HEK293 (cell line): ENCODE measurements around the gene TBX6.

Source experiments
- BCL11B ChIP-seq: fragments of 450-650 bp; formaldehyde crosslinking; IDR thresholded peaks from 2 replicates; pipeline ENCODE4 v1.5.1; 2016; ENCODE audit warnings: low read depth, missing biosample characterization, missing genetic modification characterization
- KLF17 ChIP-seq: fragments of 450-650 bp; formaldehyde crosslinking; IDR thresholded peaks from 2 replicates; pipeline ENCODE4 v1.5.1; 2016; ENCODE audit warnings: missing biosample characterization, missing genetic modification characterization
- OVOL3 ChIP-seq: fragments of 450-650 bp; formaldehyde crosslinking; IDR thresholded peaks from 2 replicates; pipeline ENCODE4 v1.5.1; 2016; ENCODE audit warnings: missing biosample characterization, missing genetic modification characterization
- WT1 ChIP-seq: fragments of 450-650 bp; formaldehyde crosslinking; IDR thresholded peaks from 2 replicates; pipeline ENCODE4 v1.5.1; 2016; ENCODE audit warnings: missing biosample characterization, missing genetic modification characterization
- ZBTB10 ChIP-seq: fragments of 450-650 bp; formaldehyde crosslinking; IDR thresholded peaks from 2 replicates; pipeline ENCODE4 v1.5.1; 2016; ENCODE audit warnings: missing biosample characterization, missing genetic modification characterization
- ZNF114 ChIP-seq: fragments of 450-650 bp; formaldehyde crosslinking; IDR thresholded peaks from 2 replicates; pipeline ENCODE4 v1.5.0; 2017; ENCODE audit warnings: missing biosample characterization, missing genetic modification characterization
- ZNF140 ChIP-seq: fragments of 450-650 bp; formaldehyde crosslinking; IDR thresholded peaks from 2 replicates; pipeline ENCODE4 v1.5.1; 2016; ENCODE audit warnings: missing biosample characterization, missing genetic modification characterization
- ZNF19 ChIP-seq: fragments of 450-650 bp; formaldehyde crosslinking; IDR thresholded peaks from 2 replicates; pipeline ENCODE4; 2016; ENCODE audit warnings: missing biosample characterization, missing genetic modification characterization, low read depth
- ZNF223 ChIP-seq: fragments of 450-650 bp; formaldehyde crosslinking; IDR thresholded peaks from 2 replicates; pipeline ENCODE4 v1.5.1; 2016; ENCODE audit warnings: missing biosample characterization, missing genetic modification characterization
- ZNF24 ChIP-seq: fragments of 450-650 bp; formaldehyde crosslinking; IDR thresholded peaks from 2 replicates; pipeline ENCODE4 v1.5.1; 2016; ENCODE audit warnings: missing biosample characterization, missing genetic modification characterization
- ZNF26 ChIP-seq: fragments of 450-650 bp; formaldehyde crosslinking; IDR thresholded peaks from 2 replicates; pipeline ENCODE4 v1.5.1; 2016; ENCODE audit warnings: missing biosample characterization, missing genetic modification characterization
- ZNF37A ChIP-seq: fragments of 450-650 bp; IDR thresholded peaks from 2 replicates; pipeline ENCODE4 v1.5.1; 2018; ENCODE audit warnings: missing biosample characterization, missing genetic modification characterization
- ZNF394 ChIP-seq: fragments of 450-650 bp; formaldehyde crosslinking; IDR thresholded peaks from 2 replicates; pipeline ENCODE4 v1.5.1; 2016; ENCODE audit warnings: missing biosample characterization, missing genetic modification characterization, mild to moderate bottlenecking, moderate library complexity, borderline replicate concordance
- ZNF488 ChIP-seq: fragments of 450-650 bp; formaldehyde crosslinking; IDR thresholded peaks from 2 replicates; pipeline ENCODE4 v1.5.1; 2016; ENCODE audit warnings: missing biosample characterization, missing genetic modification characterization
- ZNF518A ChIP-seq: fragments of 450-650 bp; formaldehyde crosslinking; conservative IDR thresholded peaks from 2 replicates; pipeline ENCODE4 v1.5.1; 2016; ENCODE audit warnings: low read depth, missing biosample characterization, missing genetic modification characterization
- ZNF544 ChIP-seq: fragments of 450-650 bp; formaldehyde crosslinking; IDR thresholded peaks from 2 replicates; pipeline ENCODE4 v1.5.0; 2017; ENCODE audit warnings: missing biosample characterization, missing genetic modification characterization
- ZNF571 ChIP-seq: fragments of 450-650 bp; formaldehyde crosslinking; IDR thresholded peaks from 2 replicates; pipeline ENCODE4 v1.5.0; 2017; ENCODE audit warnings: missing biosample characterization, missing genetic modification characterization
- ZNF600 ChIP-seq: fragments of 450-650 bp; formaldehyde crosslinking; IDR thresholded peaks from 2 replicates; pipeline ENCODE4 v1.5.1; 2016; ENCODE audit warnings: missing biosample characterization, missing genetic modification characterization
- ZNF621 ChIP-seq: fragments of 450-650 bp; formaldehyde crosslinking; IDR thresholded peaks from 2 replicates; pipeline ENCODE4 v1.5.1; 2017; ENCODE audit warnings: missing biosample characterization, missing genetic modification characterization
- ZNF670 ChIP-seq: fragments of 450-650 bp; formaldehyde crosslinking; IDR thresholded peaks from 2 replicates; pipeline ENCODE4 v1.5.1; 2016; ENCODE audit warnings: missing biosample characterization, missing genetic modification characterization, low read depth
- ZNF704 ChIP-seq: fragments of 450-650 bp; formaldehyde crosslinking; IDR thresholded peaks from 2 replicates; pipeline ENCODE4 v1.5.1; 2016; ENCODE audit warnings: missing biosample characterization, missing genetic modification characterization
- ZNF837 ChIP-seq: fragments of 450-650 bp; formaldehyde crosslinking; IDR thresholded peaks from 2 replicates; pipeline ENCODE4 v1.5.1; 2016; ENCODE audit warnings: missing biosample characterization, missing genetic modification characterization
- ZSCAN16 ChIP-seq: fragments of 450-650 bp; formaldehyde crosslinking; IDR thresholded peaks from 2 replicates; pipeline ENCODE4 v1.5.1; 2016; ENCODE audit warnings: missing biosample characterization, missing genetic modification characterization
- ZSCAN30 ChIP-seq: fragments of 450-650 bp; IDR thresholded peaks from 2 replicates; pipeline ENCODE4 v1.5.1; 2018; ENCODE audit warnings: missing biosample characterization, mild to moderate bottlenecking, missing genetic modification characterization, moderate library complexity

The TBX6 gene

GRCh38 chr16:30091474-30092372 lies at the start of gene TBX6 (continued):
- TF ChIP-seq ZNF488 = no peak
- no peak for TF ChIP-seq ZNF670 (tag by site-specific recombination)
- no peak for TF ChIP-seq ZNF26 (tag by site-specific recombination)
- no peak for TF ChIP-seq ZNF837
- TF ChIP-seq ZNF223 (tag by site-specific recombination) = no peak
- TF ChIP-seq OVOL3 (tag by site-specific recombination) = no peak
- TF ChIP-seq ZNF600 (tag by site-specific recombination) = peak; percentile 46; the same call in 1 of the 2 replicates
- TF ChIP-seq ZNF518A (tag by site-specific recombination) = 0 out of 2 replicates have a peak, but pooled peaks have one; percentile 12
- 0 out of 2 replicates have a peak, but pooled peaks have one; percentile 44 for TF ChIP-seq ZSCAN16 (tag by site-specific recombination)
- no peak for TF ChIP-seq ZNF571 (tag by site-specific recombination)
- no peak for TF ChIP-seq ZNF394 (tag by site-specific recombination)
- TF ChIP-seq ZNF37A (tag by site-specific recombination) = peak; percentile 39; the same call in 1 of the 2 replicates
- no peak for TF ChIP-seq ZNF621 (tag by site-specific recombination)
- TF ChIP-seq KLF17 = no peak
- TF ChIP-seq ZBTB10 (tag by site-specific recombination) = no peak
- no peak for TF ChIP-seq ZNF19
- no peak for TF ChIP-seq ZNF24 (tag by site-specific recombination)
- TF ChIP-seq ZNF704 (tag by site-specific recombination) = no peak
- no peak for TF ChIP-seq ZNF544
- peak; percentile 76 for TF ChIP-seq ZSCAN30 (tag by site-specific recombination)
- no peak for TF ChIP-seq ZNF140 (tag by site-specific recombination)
- no peak for TF ChIP-seq WT1 (tag by site-specific recombination)
- no peak for TF ChIP-seq ZNF114 (tag by site-specific recombination)
- TF ChIP-seq BCL11B (tag by site-specific recombination) = 0 out of 2 replicates have a peak, but pooled peaks have one; percentile 33
